Endometrial microvascular endothelial cells (primary cell): ENCODE measurements around the gene PLEKHB2. TPM values are rescaled to one million over a fixed set of nuclear protein-coding genes. Genes with fewer than 3 reads are reported as not detected.
"Not testable (repeated sequence)": the region's sequence is repeated elsewhere in the genome, so short reads cannot be mapped to it uniquely, and the experiment has no call there.

Experiments
- in situ Hi-C: cut with HindIII; loops from 2 replicates; pipeline ENCODE4 v1.10.0; 2017; ENCODE audit warnings: low sequenced_read_pairs, low pct_unique_long_range_greater_than_20kb; ENCODE audit errors: inconsistent ontology term
- total RNA-seq: library from RNA; depleted of rRNA; stranded (reverse); fragments of >200 nt; gene quantifications from one replicate; pipeline ENCODE4 v1.2.3, GENCODE V29; 2015; ENCODE audit errors: inconsistent ontology term

The PLEKHB2 gene
- total RNA-seq, 1 donor from 2014 or later, result 96.6 TPM

DNA sequence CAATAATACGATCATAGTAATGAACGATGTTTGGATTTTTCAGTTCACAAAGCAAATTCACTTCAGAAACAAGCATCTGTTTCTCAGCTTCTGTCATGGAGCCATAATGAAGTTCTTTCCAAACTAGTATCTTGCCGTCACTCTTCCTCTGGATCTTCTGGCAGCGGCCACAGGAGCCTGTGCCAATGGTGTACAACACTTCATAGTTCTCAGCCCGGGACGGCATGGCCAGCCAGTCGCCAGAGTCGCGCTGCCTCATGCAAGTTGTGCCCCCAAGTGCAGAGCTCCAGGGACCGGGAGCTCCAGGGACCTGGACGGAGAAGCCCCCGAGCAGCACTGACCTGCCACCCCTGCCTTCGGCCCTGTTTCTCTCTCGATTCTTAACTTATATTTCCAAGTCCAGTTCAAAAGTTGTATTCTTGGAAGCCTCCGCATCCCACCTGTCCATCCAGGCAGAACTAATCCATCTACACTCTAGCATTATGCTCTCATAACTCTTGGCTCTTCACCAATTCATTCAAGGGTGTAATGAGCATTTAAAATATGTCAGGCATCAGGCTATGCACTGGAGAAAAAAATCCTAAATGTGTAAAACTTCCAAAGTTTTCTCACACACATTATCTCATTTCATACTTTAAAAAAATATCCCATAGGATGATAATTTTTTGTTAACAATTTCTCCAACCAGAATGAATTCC, 73.7 kb downstream of the PLEKHB2 start:
- in situ Hi-C loops, result not testable (repeated sequence)

DNA sequence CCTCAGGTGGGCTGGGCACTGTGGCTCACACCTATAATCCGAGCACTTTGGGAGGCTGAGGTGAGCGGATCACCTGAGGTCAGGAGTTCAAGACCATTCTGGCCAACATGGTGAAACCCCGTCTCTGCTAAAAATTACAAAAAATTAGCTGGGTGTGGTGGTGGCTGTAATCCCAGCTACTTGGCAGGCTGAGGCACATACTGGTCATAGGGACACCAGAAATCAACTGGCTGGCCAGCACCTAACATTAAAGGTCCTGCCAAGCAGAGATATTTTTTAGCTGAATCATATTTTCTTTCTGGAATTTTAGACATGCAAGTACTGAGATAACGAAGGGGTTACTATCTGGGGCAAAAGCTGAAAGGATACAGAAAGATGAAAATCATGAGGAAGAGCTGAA, 76.3 kb downstream of the PLEKHB2 start:
- in situ Hi-C loops, result not testable (repeated sequence)

DNA sequence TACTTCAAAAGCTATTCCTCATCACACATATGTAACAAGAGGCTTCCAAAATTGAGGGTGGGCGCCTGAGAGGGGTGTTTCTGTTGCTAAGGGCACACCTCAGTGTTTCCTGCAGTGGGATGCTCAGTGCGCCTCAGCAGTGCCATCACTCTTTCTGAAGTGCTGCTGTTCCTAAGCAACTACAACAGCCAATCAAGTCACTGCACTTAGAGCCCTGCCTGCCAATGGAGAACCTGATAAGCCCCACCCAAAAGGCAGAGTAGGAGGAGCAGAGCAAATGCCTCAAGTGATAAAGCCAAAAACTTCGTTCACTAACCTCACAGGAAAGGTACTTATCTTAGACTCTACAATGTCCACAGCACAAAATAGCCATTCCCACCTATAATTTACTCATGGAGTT, 88.3 kb downstream of the PLEKHB2 start:
- in situ Hi-C loops, result not testable (repeated sequence)

DNA sequence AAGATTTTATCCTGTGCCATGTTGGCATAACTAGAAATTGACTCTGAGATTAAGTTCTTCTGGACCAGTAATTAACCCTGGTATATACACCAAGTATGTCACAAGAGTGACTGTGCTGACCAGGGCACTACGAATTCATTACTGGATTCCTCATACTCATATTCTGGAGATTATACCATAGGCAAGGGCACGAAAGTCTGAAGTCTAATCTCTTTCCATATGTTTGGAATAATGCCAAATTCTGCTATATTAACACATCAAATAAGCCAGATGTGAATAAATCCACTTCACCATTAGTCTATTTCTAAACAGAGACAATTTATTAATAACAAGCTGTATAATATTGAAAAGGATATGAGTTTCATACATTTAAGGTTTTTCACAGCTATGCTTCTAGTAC, 91.0 kb downstream of the PLEKHB2 start:
- in situ Hi-C loops, result not testable (repeated sequence)

Other genes with a start within 250 kb of the PLEKHB2 start
- gene FAM168B, start 11.9 kb upstream of the PLEKHB2 start, total RNA-seq, result 97.1 TPM
- gene POTEE, start 104.2 kb downstream of the PLEKHB2 start, total RNA-seq, result not detected